Spleen (tissue), 11 donors: ENCODE data around the gene GPD1L. TPM values are rescaled to one million over a fixed set of nuclear protein-coding genes. Genes with fewer than 3 reads are reported as not detected.

ENCODE experiments used
- DNase-seq: peaks from one replicate; pipeline ENCODE4 v3.0.0-alpha.2; 2020
- H3K27ac ChIP-seq, 8 donors: fragments of 200-600 bp; sonication (generic) in 7 of 8; 1 replicate in 4 of 8; 2 replicates in 4 of 8; pipeline versions ENCODE4 v1.5.0 to v1.8.0; 2016 to 2021; ENCODE audit warnings: inconsistent platforms in 4 of 8, mild to moderate bottlenecking in 4 of 8, moderate library complexity in 1 of 8
- H3K27me3 ChIP-seq, 7 donors: fragments of 200-600 bp; sonication (generic) in 6 of 7; replicated peaks in 1 of 7; 1 replicate in 4 of 7; 2 replicates in 3 of 7; pipeline versions ENCODE4 v1.5.0 to v1.8.0; 2016 to 2021; ENCODE audit warnings: inconsistent platforms in 3 of 7, mild to moderate bottlenecking in 1 of 7
- H3K36me3 ChIP-seq, 6 donors: fragments of 200-600 bp; sonication (generic) in 5 of 6; 1 replicate in 4 of 6; 2 replicates in 2 of 6; pipeline versions ENCODE4 v1.5.0 to v1.8.0; 2016 to 2021; ENCODE audit warnings: inconsistent platforms in 2 of 6
- H3K4me1 ChIP-seq, 6 donors: fragments of 200-600 bp; sonication (generic) in 5 of 6; 1 replicate in 3 of 6; 2 replicates in 3 of 6; pipeline versions ENCODE4 v1.5.0 to v1.8.0; 2016 to 2021; ENCODE audit warnings: inconsistent platforms in 3 of 6
- H3K4me3 ChIP-seq, 8 donors: fragments of 200-600 bp; sonication (generic) in 7 of 8; 1 replicate in 4 of 8; 2 replicates in 4 of 8; pipeline versions ENCODE4 v1.5.0 to v1.8.0; 2016 to 2021; ENCODE audit warnings: inconsistent platforms in 4 of 8, mild to moderate bottlenecking in 4 of 8, moderate library complexity in 2 of 8
- H3K9me3 ChIP-seq, 8 donors: fragments of 200-600 bp; sonication (generic) in 7 of 8; 1 replicate in 4 of 8; 2 replicates in 4 of 8; pipeline versions ENCODE4 v1.5.0 to v1.8.0; 2016 to 2021; ENCODE audit warnings: inconsistent platforms in 4 of 8
- CTCF ChIP-seq, 11 experiments: fragments of 200-600 bp in 7 of 11; fragments of 450-650 bp in 4 of 11; sonication (generic) in 4 of 11; IDR thresholded peaks in 8 of 11; conservative IDR thresholded peaks in 3 of 11; 1 replicate in 7 of 11; 2 replicates in 4 of 11; pipeline versions ENCODE4 v1.4.0 to v1.8.0; 2016 to 2021; ENCODE audit warnings: antibody characterized with exemption in 11 of 11, inconsistent platforms in 4 of 11, mild to moderate bottlenecking in 1 of 11
- POLR2A ChIP-seq, 3 donors: fragments of 450-650 bp; IDR thresholded peaks; one replicate each; pipeline ENCODE4 v1.5.1; 2017; ENCODE audit warnings: antibody characterized with exemption in 3 of 3, mild to moderate bottlenecking in 1 of 3
- POLR2AphosphoS5 ChIP-seq, 3 donors: sonication (generic); formaldehyde crosslinking; IDR thresholded peaks; one replicate each; pipeline ENCODE4 v1.5.1; 2017; ENCODE audit warnings: antibody characterized with exemption in 3 of 3
- WGBS, 5 donors: extraction: QIAGEN DNeasy Blood & Tissue Kit in 3 of 5; methylation state at CpG; one replicate each; pipeline versions ENCODE4 v1.1.5 to v1.1.7; 2013 to 2018; 5-methylcytosine and 5-hydroxymethylcytosine counted together
- intact Hi-C: fragments of 100-400 bp; cut with DNase I; formaldehyde crosslinking; loops from one replicate; pipeline ENCODE4 v1.15.0; 2023; ENCODE audit warnings: low total_unique reads
- polyA plus RNA-seq, 3 donors: library from polyadenylated mRNA; stranded (reverse); fragments of 200-250 nt; gene quantifications; one replicate each; pipeline ENCODE4 v1.2.1, GENCODE V29; 2013
- total RNA-seq, 7 donors: library from RNA; depleted of rRNA in 3 of 7; stranded (reverse); fragments of >200 nt in 3 of 7; fragmentation: NEBNext Ultra II Directional in 4 of 7; extraction: Animal tissue kit (Norgen Biotek cat#: 25700) in 4 of 7; gene quantifications; one replicate each; pipeline versions ENCODE4 v1.1.0 to v1.2.1, GENCODE V29; 2016 to 2021
- donor health status: healthy with polysubstance abuse.
- donor health status: DM: no; HTN: no; CAD: no; lungs with moderate emphysema.
- donor health status: DM: no; HTN: no; CAD: no.
- donor health status: Bipolar disorder and iron deficiency.
- donor health status: healthy.
- donor health status: DM: no; HTN: no; CAD: no.
- donor health status: DM: yes; HTN: yes; CAD: no.

Gene GPD1L
- total and polyA plus RNA-seq, 10 donors: 6.2 to 38.9 (median 25.1) TPM

- Histone ChIP-seq H3K27ac (no peak overlapping the region), H3K27me3 (peaks cover 0 to 6% (median 0%) of the 10 kb centered on the region in 7 donors), H3K36me3 (no peaks in the 10 kb centered on the region), H3K9me3 (peaks cover 0 to 13% (median 7%) of the 10 kb centered on the region in 8 donors), H3K4me1 (no peaks in the 10 kb centered on the region), H3K4me3 (no peak overlapping the region)
- DNase-seq: no peak
- TF ChIP-seq POLR2A (IDR thresholded peaks at IDR 0.05): no peak
- TF ChIP-seq CTCF (IDR thresholded peaks at IDR 0.05 in 8 of 11, conservative IDR thresholded peaks at IDR 0.05 in 3 of 11): no peak
- TF ChIP-seq POLR2AphosphoS5 (IDR thresholded peaks at IDR 0.05): no peak
- intact Hi-C loops: no loop called here
- WGBS, 5 donors: 88 to 97% (median 96%) methylated on average over 2 of the region's 2 CpGs
Observed at GRCh38 chr3:32217339-32217738, 110.9 kb downstream of the GPD1L start.

Other genes with a start within 250 kb of the GPD1L start
- 10 to 100 TPM; 38.4 to 95.1 (median 70.9) TPM for gene OSBPL10, start 125.4 kb upstream of the GPD1L start, total RNA-seq
- 1 to 10 TPM; 3.8 to 5.3 (median 4.2) TPM for gene OSBPL10, start 125.4 kb upstream of the GPD1L start, polyA plus RNA-seq
- gene ZNF860, start 124.9 kb upstream of the GPD1L start, total RNA-seq: 1 to 10 TPM; 3.1 to 9.5 (median 5.6) TPM
- gene ZNF860, start 124.9 kb upstream of the GPD1L start, polyA plus RNA-seq: 1 to 10 TPM; 1.3 to 1.6 (median 1.6) TPM
- gene CMTM8, start 132.1 kb downstream of the GPD1L start, total RNA-seq: 1 to 10 TPM; 1.0 to 3.5 (median 2.2) TPM
- gene CMTM8, start 132.1 kb downstream of the GPD1L start, polyA plus RNA-seq: 1 to 10 TPM in 2 of 3 donors, under 1 TPM in 1; 0.61 to 1.5 (median 1.4) TPM